Central memory CD4-positive, alpha-beta T cell (primary cell): ENCODE data around the gene CNST.
"Not testable (repeated sequence)": the region's sequence is repeated elsewhere in the genome, so short reads cannot be mapped to it uniquely, and the experiment has no call there.

ENCODE experiments used
- DNase-seq: peaks from one replicate; pipeline ENCODE4 v3.0.0; 2022

Gene CNST

GRCh38 chr1:246679794-246680177 is 113.5 kb downstream of the CNST start:
- DNase-seq: no peak

- no peak for DNase-seq
These were observed 113.9 kb downstream of the CNST start for GRCh38 chr1:246680190-246680589.

GRCh38 chr1:246680696-246681130 is 114.5 kb downstream of the CNST start:
- DNase-seq: no peak

DNA sequence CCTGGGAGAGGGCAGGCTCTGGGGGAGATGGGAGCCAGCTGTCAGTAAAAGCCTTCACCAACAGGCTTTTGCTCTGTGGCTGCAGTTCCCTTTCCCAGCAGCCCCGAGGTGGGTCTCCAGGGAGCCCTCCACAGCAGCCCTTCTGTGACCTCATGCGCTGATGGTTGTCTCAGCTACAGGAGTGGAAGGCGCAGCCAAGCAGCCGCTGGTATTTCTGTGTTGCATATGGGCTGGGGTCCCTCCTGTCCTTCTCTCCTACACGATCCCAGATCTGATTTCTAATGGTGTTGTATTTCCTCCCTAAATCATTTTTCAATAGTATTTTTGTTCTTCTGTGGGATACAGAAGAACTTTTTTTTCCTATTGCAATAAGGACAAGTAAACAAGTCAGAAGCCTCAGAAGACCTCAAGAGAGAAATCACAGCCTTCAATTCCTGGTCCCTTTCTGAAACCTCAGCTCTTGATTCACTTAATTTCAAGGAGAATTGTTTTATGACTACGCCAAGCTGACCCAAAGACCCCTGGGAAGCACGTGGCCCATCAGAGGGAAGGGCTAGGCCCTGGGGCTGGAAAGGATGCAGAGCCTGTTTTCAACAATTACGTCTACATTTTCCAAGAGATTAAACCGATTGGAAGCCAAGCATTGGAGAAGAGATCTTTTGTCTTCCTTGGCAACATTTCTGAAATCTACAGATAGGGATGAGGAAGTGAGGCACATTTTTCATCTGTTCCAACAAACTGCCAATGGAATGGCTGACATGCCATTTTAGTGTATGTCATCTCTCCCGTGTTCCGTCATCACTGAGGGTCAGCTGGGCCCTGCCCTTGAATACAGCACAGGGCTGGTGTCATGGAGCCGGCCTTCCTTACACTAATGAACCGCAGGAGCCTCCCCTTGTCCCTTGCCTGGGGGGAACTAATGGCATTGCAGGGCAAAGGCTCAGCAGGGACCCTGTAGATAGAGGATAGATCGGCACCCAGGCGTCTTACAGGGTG is 115.9 kb downstream of the CNST start:
- no peak for DNase-seq

- DNase-seq: no peak
These were observed 117.3 kb downstream of the CNST start for GRCh38 chr1:246683521-246683920.

GRCh38 chr1:246687002-246687401 is 120.7 kb downstream of the CNST start:
- DNase-seq: no peak

GRCh38 chr1:246689409-246690008 is 123.3 kb downstream of the CNST start:
- DNase-seq: peak; percentile 23

GRCh38 chr1:246690100-246690499 is 123.8 kb downstream of the CNST start:
- no peak for DNase-seq

DNA sequence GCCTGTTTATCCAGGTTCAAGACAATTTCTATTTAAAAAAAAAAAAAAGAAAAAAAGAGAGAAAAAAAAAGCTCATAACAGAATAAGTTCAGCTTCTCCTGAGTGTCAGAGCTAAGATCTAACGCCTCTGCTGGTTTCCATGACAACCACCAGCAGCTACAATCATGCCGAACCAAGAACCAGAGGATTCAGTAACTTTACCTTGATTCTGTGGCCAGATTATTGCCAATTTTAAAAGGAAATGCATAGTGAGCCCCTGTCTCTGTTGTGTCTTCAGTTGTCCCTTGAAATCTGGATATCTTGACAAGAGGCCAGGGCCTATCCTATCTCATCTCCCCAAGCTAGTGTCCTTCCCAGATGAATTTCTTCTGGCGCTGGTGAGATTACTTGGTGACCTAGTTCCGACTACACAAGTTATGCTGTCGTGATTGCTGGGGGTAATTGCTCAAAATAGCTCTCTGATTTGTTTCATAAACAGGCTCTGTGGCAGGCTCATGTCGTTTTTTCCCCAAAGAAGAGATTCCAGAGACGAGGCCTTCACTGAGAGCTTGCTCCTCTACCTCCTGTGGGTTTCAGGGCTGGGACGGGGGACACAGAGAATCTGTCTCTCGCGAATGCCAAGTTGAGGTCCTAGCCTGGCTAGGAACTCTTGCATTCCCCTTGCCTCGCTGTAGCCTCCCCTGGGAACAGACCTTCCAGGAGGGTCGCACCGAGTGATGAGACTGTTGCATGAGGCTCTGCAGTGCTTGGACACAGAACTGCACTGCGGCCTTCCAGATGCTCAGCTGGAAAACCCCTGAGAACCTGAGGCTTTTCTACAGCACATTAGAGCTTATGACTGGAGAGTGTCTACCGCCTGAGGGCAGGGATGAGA is 125.6 kb downstream of the CNST start:
- no peak for DNase-seq

GRCh38 chr1:246694213-246694895 is 128.1 kb downstream of the CNST start:
- DNase-seq: not testable (repeated sequence)

DNA sequence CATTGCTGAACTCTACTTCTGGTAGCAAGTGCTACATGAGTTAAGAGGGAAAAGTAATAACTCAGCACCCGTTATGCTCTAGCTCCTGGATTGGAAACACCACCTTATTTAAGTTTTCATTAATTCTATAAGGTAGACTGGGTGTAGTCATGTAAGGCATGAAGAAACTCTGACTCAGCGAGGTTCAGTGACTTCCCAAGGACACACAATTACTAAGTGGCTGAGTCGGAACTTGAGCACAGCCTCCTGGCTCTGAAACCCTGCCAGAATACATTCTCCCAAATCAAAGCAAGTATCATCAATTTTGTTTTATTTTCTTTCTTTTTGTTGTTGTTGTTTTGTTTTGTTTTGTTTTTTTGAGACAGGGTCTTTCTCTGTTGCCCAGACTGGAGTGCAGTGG is 128.9 kb downstream of the CNST start:
- no peak for DNase-seq

DNA sequence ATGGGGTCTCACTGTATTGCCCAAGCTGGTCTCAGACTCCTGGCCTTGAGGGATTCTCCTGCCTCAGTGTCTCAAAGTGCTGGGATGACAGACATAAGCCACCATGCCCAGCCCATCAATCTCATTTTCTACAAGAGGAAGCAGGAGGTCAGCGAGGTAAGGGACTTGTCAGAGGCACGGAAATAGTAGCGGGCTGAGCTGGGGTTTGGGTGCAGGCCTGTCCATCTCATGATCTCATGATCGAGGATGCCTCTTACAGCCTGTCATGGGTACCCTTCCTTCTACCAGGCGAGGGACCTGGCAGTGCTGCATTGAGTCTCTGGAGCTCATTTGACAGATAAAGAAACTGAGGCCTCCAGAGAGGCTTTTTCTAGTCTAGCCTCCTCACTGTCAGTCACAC is 129.4 kb downstream of the CNST start:
- DNase-seq: no peak

DNA sequence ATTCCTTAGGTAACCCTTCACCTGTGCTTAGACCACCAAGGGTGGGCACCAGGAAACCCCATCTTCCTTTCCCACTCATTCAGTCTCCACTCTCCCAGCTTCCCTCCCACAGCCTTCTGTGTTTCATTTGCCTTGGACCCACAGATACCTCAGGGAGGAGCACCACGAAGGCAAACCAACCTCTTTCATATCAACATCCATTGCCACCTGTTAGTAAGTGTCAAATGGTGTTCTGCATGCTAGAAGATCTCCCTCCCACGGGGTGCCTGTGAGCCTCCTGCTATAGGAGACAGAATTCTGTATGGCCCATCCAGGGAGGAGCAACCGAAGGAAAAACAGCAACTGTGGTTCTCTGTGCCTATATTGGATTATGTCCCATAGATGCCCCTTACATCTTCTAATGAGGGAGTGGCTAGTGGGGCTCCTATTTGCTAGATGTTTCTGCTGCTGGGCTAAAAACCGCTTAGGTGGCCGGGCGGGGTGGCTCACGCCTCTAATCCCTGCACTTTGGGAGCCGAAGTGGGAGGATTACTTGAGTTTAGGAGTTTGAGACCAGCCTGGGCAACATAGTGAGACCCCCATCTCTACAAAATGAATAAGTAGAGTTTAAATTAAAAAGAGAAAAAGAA is 132.3 kb downstream of the CNST start:
- no peak for DNase-seq

GRCh38 chr1:246699095-246699735 is 133.0 kb downstream of the CNST start:
- DNase-seq: peak; percentile 75

DNA sequence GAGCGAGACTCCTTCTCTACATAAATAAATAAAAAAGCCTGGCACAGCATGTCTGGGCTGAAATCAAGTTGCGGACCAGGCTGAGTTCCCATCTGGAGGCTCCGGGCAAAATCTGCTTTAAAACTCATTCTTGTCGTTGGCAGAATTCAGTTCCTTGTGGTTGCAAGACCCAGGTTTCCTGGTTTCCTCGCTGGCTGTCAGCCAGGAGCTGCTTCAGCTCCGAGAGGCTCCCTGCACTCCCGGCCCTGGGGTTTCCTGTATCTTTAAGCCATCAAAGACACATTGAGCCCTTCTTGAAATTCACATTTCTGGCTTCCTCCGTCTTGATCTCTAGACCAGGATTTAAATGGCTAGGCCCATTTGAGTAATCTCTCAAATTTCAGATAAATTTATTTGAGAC is 137.3 kb downstream of the CNST start:
- DNase-seq: no peak

GRCh38 chr1:246705368-246705767 is 139.1 kb downstream of the CNST start:
- no peak for DNase-seq

- no peak for DNase-seq
These were observed 141.9 kb downstream of the CNST start for GRCh38 chr1:246708166-246708565.

- DNase-seq: no peak
These were observed 142.9 kb downstream of the CNST start for GRCh38 chr1:246709196-246709595.

DNA sequence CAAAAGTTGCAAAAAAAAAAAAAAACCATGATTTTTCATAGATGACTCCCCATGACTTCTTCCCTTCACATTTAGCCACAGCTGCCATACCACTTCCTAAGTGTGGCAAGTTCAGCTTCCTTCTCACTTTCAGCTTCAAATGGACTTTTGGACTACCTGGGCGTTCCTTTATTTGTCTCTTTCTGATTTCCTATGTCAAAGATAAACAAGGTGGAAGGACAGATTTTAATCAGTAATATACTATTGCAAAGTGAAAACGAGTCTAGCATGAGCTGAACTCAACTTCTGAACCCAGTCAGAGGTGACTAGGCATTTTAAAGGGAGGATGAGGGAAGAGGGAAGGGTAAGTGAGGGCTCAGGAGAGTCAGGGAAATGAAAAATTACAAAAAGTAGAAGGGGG is 143.6 kb downstream of the CNST start:
- DNase-seq: no peak

DNA sequence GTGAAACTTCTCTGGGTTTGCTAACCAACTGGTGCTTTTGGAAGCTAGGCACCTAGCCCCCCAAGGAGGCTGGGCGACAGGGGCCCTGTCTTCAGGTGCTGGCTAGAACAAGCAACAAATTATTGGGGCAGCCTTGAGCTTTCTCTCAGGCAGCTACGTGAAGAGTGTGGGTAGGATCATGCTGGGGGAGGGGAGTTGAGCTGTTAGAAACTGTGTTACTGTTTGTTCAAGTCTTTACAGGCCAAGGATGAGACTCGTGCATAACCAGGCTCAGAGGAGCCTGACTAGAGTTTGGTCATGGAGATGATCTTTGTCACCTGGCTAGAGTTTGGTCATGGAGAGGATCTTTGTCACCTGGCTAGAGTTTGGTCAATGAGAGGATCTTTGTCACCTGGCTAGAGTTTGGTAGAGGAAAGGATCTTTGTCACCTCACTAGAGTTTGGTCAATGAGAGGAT is 145.3 kb downstream of the CNST start:
- no peak for DNase-seq

DNA sequence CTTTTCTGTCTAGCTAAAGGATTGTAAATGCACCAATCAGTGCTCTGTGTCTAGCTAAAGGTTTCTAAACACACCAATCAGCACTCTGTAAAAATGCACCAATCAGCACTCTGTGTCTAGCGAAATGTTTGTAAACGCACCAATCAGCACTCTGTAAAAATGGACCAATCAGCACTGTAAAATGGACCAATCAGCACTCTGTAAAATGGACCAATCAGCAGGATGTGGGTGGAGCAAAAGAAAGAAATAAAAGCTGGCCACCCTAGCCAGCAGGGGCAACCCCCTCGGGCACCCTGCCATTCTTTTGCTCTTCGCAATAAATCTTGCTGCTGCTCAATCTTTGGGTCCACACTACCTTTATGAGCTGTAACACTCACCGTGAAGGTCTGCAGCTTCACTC is 146.2 kb downstream of the CNST start:
- DNase-seq: not testable (repeated sequence)
